ENCODE results near the gene FAM180B.

- TF ChIP-seq, protein P1, sequence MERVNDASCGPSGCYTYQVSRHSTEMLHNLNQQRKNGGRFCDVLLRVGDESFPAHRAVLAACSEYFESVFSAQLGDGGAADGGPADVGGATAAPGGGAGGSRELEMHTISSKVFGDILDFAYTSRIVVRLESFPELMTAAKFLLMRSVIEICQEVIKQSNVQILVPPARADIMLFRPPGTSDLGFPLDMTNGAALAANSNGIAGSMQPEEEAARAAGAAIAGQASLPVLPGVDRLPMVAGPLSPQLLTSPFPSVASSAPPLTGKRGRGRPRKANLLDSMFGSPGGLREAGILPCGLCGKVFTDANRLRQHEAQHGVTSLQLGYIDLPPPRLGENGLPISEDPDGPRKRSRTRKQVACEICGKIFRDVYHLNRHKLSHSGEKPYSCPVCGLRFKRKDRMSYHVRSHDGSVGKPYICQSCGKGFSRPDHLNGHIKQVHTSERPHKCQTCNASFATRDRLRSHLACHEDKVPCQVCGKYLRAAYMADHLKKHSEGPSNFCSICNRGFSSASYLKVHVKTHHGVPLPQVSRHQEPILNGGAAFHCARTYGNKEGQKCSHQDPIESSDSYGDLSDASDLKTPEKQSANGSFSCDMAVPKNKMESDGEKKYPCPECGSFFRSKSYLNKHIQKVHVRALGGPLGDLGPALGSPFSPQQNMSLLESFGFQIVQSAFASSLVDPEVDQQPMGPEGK (tag by site-specific recombination; IDR thresholded peaks at IDR 0.05), result no peak
- TF ChIP-seq ZNF530 (tag by site-specific recombination; IDR thresholded peaks at IDR 0.05; ENCODE audit: low read depth) (no peak), TRIM28 (IDR thresholded peaks at IDR 0.05; ENCODE audit: borderline replicate concordance, low read length) (no peak), CTCF (tag by site-specific recombination; IDR thresholded peaks at IDR 0.05) (no peak), ZNF529 (tag by site-specific recombination; IDR thresholded peaks at IDR 0.05; ENCODE audit: insufficient replicate concordance) (no peak)
- TF ChIP-seq, protein P2, sequence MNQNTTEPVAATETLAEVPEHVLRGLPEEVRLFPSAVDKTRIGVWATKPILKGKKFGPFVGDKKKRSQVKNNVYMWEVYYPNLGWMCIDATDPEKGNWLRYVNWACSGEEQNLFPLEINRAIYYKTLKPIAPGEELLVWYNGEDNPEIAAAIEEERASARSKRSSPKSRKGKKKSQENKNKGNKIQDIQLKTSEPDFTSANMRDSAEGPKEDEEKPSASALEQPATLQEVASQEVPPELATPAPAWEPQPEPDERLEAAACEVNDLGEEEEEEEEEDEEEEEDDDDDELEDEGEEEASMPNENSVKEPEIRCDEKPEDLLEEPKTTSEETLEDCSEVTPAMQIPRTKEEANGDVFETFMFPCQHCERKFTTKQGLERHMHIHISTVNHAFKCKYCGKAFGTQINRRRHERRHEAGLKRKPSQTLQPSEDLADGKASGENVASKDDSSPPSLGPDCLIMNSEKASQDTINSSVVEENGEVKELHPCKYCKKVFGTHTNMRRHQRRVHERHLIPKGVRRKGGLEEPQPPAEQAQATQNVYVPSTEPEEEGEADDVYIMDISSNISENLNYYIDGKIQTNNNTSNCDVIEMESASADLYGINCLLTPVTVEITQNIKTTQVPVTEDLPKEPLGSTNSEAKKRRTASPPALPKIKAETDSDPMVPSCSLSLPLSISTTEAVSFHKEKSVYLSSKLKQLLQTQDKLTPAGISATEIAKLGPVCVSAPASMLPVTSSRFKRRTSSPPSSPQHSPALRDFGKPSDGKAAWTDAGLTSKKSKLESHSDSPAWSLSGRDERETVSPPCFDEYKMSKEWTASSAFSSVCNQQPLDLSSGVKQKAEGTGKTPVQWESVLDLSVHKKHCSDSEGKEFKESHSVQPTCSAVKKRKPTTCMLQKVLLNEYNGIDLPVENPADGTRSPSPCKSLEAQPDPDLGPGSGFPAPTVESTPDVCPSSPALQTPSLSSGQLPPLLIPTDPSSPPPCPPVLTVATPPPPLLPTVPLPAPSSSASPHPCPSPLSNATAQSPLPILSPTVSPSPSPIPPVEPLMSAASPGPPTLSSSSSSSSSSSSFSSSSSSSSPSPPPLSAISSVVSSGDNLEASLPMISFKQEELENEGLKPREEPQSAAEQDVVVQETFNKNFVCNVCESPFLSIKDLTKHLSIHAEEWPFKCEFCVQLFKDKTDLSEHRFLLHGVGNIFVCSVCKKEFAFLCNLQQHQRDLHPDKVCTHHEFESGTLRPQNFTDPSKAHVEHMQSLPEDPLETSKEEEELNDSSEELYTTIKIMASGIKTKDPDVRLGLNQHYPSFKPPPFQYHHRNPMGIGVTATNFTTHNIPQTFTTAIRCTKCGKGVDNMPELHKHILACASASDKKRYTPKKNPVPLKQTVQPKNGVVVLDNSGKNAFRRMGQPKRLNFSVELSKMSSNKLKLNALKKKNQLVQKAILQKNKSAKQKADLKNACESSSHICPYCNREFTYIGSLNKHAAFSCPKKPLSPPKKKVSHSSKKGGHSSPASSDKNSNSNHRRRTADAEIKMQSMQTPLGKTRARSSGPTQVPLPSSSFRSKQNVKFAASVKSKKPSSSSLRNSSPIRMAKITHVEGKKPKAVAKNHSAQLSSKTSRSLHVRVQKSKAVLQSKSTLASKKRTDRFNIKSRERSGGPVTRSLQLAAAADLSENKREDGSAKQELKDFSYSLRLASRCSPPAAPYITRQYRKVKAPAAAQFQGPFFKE (tag by site-specific recombination; IDR thresholded peaks at IDR 0.05; ENCODE audit: borderline replicate concordance), result no peak
Observed at GRCh38 chr11:47551086-47551485, 35.4 kb upstream of the FAM180B start.

Data from HEK293 (cell line).